ENCODE measurements around the gene PFAS.

PFAS gene

DNA sequence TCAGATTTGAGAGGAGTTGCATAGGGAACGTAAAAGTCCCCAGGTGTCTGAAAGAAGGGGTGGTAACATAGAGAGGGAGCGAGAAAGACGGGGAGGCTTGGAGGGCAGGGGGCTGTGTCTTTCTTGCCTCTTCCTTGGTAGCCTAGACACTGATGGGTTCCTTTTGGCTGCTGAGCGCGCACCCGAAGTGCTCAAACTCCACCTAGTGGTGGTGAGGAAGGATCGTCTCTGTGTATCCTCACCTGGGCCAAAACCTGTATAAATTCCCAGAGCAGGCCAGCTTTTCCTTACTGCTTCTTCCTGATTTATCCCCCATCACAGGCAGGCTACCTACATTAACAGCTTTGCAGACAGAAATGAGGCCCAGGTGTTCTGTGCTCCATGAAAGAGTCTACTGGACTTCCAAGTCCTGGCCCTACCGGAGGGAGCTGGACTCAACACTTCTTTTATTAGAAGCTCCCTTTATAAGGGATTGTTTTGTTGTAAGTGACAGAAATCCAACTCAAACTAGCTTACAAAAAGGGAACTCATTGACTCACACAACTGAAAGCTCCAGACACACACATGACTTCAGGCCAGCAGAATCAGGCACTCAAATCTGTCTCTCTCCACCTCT, 51.6 kb downstream of the PFAS start:
- peak; percentile 76 to 80 for DNase-seq (ENCODE audit: low read depth in 2 of 2)
- TF ChIP-seq, protein P1, sequence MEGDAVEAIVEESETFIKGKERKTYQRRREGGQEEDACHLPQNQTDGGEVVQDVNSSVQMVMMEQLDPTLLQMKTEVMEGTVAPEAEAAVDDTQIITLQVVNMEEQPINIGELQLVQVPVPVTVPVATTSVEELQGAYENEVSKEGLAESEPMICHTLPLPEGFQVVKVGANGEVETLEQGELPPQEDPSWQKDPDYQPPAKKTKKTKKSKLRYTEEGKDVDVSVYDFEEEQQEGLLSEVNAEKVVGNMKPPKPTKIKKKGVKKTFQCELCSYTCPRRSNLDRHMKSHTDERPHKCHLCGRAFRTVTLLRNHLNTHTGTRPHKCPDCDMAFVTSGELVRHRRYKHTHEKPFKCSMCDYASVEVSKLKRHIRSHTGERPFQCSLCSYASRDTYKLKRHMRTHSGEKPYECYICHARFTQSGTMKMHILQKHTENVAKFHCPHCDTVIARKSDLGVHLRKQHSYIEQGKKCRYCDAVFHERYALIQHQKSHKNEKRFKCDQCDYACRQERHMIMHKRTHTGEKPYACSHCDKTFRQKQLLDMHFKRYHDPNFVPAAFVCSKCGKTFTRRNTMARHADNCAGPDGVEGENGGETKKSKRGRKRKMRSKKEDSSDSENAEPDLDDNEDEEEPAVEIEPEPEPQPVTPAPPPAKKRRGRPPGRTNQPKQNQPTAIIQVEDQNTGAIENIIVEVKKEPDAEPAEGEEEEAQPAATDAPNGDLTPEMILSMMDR (IDR thresholded peaks at IDR 0.05; ENCODE audit: low read depth, low read length), result peak; percentile 87
- H3K4me3 ChIP-seq (replicated peaks in 1 of 2; ENCODE audit: low read depth in 2 of 2, low read length in 2 of 2), result no peak overlapping the region

DNA sequence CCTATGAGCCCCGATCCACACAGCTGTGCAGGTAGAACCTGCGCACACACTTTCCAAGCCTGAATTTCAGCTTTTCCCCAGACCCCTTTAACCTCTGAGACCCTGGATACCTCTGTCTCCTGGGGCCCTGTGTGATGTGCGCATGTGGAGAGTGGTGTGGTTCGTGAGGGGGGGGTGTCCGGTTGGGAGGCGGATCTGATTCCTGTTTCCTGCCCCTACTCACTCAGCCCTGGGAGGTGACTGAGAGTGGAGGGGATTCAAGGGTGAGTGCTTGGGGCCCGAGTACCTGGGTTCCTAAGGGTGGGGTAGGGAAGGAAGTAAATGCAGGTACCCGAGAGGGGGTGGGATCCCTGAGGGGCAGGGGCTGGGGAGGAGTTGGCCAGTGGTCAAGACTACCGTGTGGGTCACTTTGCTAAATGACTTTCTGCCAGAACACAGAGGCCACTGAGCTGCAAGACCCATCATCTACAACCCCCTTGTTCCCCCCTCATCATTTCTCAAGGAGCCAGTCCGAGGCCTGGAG, 61.6 kb downstream of the PFAS start:
- no peak for DNase-seq (ENCODE audit: low read depth in 2 of 2)
- no peak overlapping the region for H3K4me3 ChIP-seq (replicated peaks in 1 of 2; ENCODE audit: low read depth in 2 of 2, low read length in 2 of 2)
- TF ChIP-seq, protein P1 (IDR thresholded peaks at IDR 0.05; ENCODE audit: low read depth, low read length), result no peak

DNA sequence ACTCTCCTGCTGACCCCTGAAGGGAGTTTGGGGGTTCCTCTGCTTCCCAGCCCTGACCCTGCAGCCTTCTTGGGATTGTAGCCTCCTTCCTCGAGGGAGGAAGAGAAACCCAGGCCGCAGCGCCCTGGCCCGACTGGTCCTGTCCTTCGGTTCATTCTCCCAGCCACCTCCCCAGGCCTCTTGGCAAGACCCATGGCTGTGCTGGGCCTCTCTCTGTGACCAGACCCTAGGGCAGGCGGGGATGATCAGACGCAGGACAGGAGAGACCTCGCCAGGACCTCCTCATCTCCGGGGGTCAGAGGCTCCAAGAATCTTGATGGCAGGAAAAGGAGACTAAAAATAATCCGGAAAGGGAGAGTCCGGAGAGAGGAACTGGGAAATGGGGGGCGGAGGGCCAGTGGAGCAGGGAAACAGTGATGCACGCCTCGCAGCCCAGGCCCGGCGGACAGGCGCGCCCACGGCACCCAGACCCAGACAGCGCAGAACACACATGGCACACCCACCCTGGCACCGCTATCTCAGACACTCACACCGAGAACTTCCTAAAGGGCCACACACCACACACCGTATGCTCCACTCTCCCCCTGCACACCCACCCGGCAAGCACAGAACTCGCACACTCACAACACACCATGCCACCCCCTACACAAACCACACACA, 62.2 kb downstream of the PFAS start:
- DNase-seq (ENCODE audit: low read depth in 2 of 2), result no peak
- no peak overlapping the region for H3K4me3 ChIP-seq (replicated peaks in 1 of 2; ENCODE audit: low read depth in 2 of 2, low read length in 2 of 2)
- TF ChIP-seq, protein P1 (IDR thresholded peaks at IDR 0.05; ENCODE audit: low read depth, low read length), result no peak

DNA sequence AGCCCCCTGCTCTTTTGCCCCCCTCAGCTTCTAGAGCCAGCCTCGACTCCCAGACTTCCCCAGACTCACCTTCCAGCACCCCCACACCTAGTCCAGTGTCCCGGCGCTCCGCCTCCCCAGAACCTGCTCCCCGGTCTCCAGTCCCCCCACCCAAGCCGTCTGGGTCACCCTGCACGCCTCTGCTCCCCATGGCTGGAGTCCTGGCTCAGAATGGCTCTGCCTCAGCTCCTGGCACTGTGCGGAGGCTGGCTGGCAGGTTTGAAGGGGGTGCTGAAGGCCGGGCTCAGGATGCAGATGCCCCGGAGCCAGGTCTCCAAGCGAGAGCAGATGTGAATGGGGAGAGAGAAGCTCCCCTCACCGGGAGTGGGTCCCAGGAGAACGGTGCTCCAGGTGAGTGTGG, 63.2 kb downstream of the PFAS start:
- no peak for DNase-seq (ENCODE audit: low read depth in 2 of 2)
- no peak overlapping the region for H3K4me3 ChIP-seq (replicated peaks in 1 of 2; ENCODE audit: low read depth in 2 of 2, low read length in 2 of 2)
- TF ChIP-seq, protein P1 (IDR thresholded peaks at IDR 0.05; ENCODE audit: low read depth, low read length), result no peak

DNA sequence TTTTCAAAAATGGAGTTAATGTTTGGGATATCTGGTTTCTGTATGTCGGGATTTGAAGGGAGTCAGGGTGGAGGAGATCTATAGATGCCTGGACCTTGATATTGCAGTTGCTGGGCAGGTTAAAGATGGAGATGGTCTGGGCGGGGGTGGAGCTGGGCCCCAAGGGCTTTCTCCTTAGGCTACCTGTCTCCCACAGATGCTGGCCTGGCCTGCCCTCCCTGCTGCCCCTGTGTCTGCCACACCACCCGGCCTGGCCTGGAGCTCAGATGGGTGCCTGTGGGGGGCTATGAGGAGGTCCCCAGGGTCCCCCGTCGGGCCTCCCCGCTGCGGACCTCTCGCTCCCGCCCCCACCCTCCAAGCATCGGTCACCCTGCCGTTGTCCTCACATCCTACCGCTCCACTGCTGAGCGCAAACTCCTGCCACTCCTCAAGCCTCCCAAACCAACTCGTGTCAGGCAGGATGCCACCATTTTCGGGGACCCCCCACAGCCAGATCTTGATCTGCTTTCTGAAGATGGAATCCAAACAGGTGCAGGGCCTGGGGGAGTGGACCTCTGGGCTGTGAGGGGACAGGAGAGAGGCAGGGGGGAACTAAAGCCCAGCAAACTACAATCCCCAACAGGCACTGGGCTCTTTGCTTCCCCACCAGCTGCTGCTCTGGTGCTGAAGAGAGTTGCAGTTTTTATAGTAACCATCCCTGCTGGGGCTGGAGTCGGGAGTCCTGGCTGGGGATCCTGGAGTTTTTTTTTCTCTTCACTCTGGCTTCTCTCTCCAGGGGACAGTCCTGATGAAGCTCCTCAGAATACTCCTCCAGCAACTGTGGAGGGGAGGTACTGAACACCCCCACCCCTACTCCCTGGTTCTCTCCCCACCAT, 63.9 kb downstream of the PFAS start:
- H3K4me3 ChIP-seq (replicated peaks in 1 of 2; ENCODE audit: low read depth in 2 of 2, low read length in 2 of 2), result no peak overlapping the region

More for the DNA sequence above, 63.9 kb downstream of the PFAS start:
- TF ChIP-seq, protein P1 (IDR thresholded peaks at IDR 0.05; ENCODE audit: low read depth, low read length), result no peak
- DNase-seq (ENCODE audit: low read depth in 2 of 2), result no peak
